DMS153 (cell line): ENCODE data around the gene CDK5RAP1.
A peak's percentile ranks its signal among the peaks of the same experiment; 100 is the strongest.
"Not testable (repeated sequence)": the region's sequence is repeated elsewhere in the genome, so short reads cannot be mapped to it uniquely, and the experiment has no call there.

Experiments used
- DNase-seq: peaks from one replicate; lab custom pipeline; 2025; lab: John Stamatoyannopoulos, UW

Gene CDK5RAP1

GRCh38 chr20:33401184-33401920, at the start of gene CDK5RAP1:
Gene CDK5RAP1, minus strand, starts transcription at chr20:33401519. Its CDS starts 4,455 bp downstream, at chr20:33397064.
- peak; percentile 76 for DNase-seq

GRCh38 chr20:33450867-33451266, 49.5 kb upstream of the CDK5RAP1 start:
- DNase-seq = no peak

DNA sequence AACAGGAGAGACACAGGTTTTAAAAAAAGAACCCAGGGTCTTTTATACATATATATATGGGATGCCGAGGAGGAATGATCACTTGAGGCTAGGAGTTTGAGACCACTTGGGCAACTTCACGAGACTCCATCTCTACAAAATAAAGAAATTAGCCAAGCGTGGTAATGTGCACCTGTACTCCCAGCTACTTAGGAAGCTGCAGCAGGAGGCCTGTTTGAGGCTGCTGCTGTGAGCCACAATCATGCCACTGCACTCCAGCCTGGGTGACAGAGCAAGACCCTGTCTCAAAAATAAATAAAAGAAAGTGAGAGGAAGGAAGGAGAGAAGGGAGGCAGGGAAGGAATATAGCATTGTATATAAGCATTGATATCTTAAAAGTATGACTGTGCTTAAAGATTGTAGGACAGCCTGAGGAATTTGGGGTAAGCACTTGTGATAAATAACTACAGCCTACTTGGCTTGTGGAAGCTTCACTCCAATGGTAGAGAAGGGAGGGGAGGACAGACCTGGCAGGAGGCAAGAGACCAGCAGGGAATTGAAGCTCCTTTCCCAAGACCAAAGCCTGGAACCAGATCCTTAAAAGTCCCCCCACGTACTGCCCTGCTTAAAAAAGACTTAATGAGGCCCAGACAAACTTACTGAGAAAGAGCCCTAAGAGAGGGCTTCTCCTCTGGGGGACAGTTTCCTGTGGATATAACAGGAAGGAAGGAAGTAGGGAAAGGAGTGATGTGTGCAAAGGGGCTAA, 44.7 kb upstream of the CDK5RAP1 start:
- no peak for DNase-seq

DNA sequence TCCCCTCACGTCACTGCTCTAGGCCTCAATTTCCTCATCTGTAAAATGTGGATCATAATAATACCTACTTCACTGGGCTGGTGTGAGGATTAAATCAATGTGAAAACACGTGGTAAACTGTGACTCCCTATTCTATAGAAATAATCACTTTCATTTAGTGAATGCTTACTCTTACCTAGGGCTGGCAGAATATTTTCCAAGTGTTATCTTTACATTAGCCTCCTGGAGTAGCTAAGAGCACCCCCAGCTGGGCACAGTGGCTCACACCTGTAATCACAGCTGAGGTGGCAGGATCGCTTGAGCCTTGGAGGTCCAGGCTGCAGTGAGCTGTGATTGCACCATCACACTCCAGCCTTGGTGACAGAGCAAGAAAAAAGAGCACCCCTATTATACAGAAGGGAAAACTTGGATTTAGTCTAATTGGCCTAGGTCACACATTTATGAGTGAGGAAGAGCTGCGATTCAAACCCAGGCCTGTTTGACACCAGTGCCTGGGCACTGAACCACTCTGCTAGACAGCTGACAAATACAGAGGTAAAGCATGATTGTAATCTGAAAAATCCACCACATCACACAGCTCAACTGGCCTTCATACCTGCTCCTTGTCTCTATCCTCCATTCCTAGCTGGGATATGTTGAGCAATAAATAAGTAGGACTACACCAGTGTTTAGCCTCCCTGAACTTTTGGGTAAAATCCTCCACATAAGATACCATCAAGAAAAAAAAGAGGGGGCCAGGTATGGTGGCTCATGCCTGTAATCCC, 43.7 kb upstream of the CDK5RAP1 start:
- DNase-seq = peak; percentile 18

GRCh38 chr20:33443512-33444239, 42.4 kb upstream of the CDK5RAP1 start, which contains the start of gene SNTA1:
Gene SNTA1, minus strand, starts transcription at chr20:33443763. Its CDS starts 143 bp downstream, at chr20:33443620.
- DNase-seq = peak; percentile 62

GRCh38 chr20:33443006-33443511, 41.7 kb upstream of the CDK5RAP1 start:
- DNase-seq = no peak

GRCh38 chr20:33442136-33443005, 41.1 kb upstream of the CDK5RAP1 start:
- no peak for DNase-seq

DNA sequence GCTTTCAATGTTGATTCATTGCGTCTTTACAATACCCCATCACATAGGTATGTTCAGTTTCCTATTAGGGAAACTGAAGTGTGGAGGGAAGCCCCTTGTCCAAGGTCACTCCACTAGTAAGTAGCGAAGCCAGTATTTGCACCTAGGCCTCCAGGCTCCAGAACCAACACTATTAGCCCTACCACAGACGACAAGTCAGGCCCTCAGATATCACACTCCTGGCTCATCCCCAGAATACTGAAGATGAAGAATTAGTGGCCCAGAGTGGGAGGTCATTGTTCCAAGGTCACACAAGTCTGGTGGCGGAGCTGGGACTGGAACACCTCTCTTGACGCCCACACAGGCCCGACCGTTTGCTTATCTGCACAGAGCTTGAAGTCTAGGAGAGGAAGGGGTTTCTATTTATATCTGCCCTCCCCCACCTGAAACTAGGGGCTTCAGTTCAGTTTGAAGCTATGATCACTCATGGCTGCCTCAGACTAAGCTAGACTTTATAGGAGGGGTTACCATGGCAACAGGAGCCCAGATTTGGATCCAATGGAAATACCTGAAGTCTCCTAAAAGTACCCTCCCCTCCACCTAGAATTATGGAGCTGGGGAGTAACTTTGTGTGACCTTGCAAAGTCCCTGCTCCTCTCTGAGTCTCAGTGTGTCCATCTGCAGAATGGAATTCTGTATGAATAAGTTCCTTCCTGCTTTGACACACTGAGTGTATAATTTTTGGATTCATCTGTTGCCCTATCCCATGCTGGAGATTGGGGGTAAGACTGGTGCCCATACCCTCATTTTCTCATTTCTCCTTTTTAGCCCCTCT, 40.0 kb upstream of the CDK5RAP1 start:
- no peak for DNase-seq

GRCh38 chr20:33440562-33440961, 39.2 kb upstream of the CDK5RAP1 start:
- not testable (repeated sequence) for DNase-seq

DNA sequence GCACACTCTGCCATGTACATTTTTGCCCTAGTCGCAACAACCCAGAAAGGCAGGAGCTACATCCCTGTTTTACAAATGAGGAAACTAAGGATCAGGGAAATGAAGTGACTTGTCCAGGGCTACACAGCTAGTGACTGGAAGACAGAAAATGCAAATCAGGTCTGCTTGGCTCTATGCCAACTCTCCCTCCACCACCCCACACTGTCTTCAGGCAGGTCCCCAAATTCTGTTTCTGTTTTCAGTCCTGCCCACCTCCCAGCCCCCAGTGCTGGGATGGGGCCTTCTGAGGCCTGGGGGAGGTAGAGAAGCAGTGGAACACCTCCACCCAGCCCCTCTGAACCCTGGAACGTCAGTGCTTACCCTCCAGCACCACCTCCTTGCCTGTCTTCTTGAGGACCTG, 37.2 kb upstream of the CDK5RAP1 start:
- no peak for DNase-seq

GRCh38 chr20:33437141-33437911, 36.0 kb upstream of the CDK5RAP1 start:
- no peak for DNase-seq

GRCh38 chr20:33434434-33434833, 33.1 kb upstream of the CDK5RAP1 start:
- DNase-seq = no peak

DNA sequence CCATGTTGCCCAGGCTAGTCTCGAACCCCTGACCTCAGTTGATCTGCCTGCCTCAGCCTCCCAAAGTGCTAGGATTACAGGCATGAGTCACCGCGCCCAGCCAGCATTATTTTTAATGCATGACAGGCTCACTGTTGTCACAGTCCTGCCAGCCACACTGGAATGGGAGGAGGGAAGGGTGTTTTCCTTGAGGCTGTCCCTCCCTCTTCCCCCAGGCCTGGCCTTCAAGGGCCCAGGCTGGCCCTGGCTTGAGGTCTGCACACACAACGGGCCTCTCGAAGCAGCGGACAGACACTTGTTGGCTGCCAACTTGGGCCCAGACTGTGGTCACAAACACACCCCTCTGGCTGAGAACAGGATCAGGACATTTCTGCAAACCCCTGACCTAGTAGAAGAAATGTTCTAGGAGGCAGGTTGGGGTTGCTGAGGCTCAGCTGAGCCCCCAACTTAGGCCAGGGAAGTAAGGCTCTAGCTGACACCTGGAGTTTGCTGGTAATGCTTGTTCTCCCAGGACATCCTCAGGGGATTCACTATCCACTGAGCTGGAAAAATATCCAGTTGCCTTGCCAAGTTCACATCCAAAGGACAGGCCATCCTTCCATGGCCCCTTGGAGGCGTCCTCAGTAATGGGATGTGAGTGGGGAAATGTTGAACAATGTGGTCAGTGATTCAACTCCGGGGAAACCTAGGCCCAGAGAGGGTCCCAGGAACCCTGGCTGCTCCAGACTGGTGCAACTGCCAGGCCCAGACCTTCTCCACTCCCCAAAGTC, 32.3 kb upstream of the CDK5RAP1 start:
- DNase-seq = no peak

DNA sequence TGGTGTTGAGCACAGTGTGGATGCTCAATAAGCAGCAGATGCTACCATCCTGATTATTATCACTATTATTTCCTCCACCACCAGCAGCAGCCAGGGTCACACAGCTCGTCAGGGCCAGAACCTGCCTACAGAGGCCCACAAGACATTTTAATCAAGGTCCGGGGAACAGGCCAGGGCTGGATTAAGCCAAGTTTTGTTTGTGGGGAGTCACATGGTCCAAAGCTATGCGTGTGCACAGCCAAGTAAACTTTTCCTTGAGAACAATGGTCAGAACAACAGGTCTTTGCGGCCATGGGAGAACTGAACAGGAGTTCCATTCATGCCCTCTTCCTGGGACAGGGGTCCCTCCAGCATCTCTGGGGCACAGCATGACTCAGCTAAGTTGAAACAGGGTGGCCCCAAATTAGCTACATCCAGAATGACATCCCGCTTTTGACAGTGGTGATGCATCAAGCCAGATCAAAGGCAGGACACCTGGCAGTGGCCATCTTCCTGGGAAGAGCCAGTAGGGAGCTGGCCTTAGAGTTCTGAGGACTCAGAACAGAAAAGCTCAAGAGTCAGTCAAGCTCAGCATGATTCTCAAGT, 30.6 kb upstream of the CDK5RAP1 start:
- DNase-seq = no peak

- not testable (repeated sequence) for DNase-seq
These were observed 22.6 kb upstream of the CDK5RAP1 start for GRCh38 chr20:33423875-33424274.

DNA sequence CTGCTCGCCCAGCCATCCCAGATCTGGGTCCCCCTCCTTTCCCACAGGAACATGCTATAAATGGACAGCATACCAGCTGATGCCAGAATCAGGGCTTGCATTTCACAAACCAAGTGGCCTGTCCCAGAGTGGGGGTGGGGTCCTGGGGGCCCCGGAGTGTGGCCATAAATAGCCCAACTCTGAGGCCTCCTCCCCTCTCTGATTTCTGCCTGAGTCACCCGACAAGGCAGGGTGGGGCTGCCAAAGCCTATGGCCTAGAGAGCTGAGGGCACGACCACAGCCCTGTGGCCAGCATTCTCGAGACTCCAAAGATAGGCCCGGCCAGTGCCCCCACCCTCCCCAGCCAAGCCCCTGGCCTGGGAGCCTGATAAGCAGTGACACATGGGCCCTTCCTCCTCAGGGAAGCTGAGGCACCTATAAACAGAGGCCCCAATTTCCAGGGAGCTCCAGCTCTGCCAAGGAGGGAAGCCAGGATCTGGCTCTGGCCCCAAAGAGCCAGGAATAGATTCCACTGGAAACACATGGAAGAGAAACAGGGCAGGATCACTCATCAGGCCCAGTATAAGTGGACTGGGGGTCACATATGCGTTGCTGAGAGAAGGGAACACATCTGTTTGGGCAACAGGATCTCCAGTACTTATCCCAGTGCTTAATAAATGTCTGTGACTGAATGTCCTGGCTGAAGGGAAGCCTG, 22.0 kb upstream of the CDK5RAP1 start:
- no peak for DNase-seq
